Liver (tissue), 9 donors: Measurements from ENCODE around the gene MMS19. TPM values are rescaled to one million over a fixed set of nuclear protein-coding genes. Genes with fewer than 3 reads are reported as not detected.

Source experiments
- DNase-seq: peaks from one replicate; pipeline ENCODE4 v3.0.0-alpha.2; 2017; ENCODE audit warnings: low spot score
- H3K27ac ChIP-seq, 2 donors: one replicate each; pipeline ENCODE4 v1.7.0; 2013; ENCODE audit warnings: inconsistent platforms in 2 of 2, low read length in 2 of 2, control low read depth in 1 of 2, low read depth in 1 of 2, mild to moderate bottlenecking in 1 of 2
- H3K27me3 ChIP-seq, 4 donors: one replicate each; pipeline versions ENCODE4 v1.6.1 to v1.7.0; 2013; ENCODE audit warnings: low read length in 3 of 4, inconsistent platforms in 1 of 4, mild to moderate bottlenecking in 1 of 4, moderate library complexity in 1 of 4; ENCODE audit not compliant: control insufficient read depth in 4 of 4, insufficient read depth in 4 of 4
- H3K36me3 ChIP-seq, 4 donors: one replicate each; pipeline versions ENCODE4 v1.6.1 to v1.7.0; 2013; ENCODE audit warnings: low read length in 3 of 4, mild to moderate bottlenecking in 3 of 4, low read depth in 1 of 4, moderate library complexity in 1 of 4; ENCODE audit not compliant: control insufficient read depth in 4 of 4, insufficient read depth in 3 of 4
- H3K4me1 ChIP-seq, 4 donors: one replicate each; pipeline versions ENCODE4 v1.6.1 to v1.7.0; 2013; ENCODE audit warnings: low read length in 3 of 4, mild to moderate bottlenecking in 3 of 4, moderate library complexity in 1 of 4; ENCODE audit not compliant: control insufficient read depth in 4 of 4, insufficient read depth in 4 of 4
- H3K4me3 ChIP-seq, 3 donors: one replicate each; pipeline versions ENCODE4 v1.6.1 to v1.7.0; 2013; ENCODE audit warnings: low read length in 3 of 3, control low read depth in 1 of 3, low read depth in 1 of 3, mild to moderate bottlenecking in 1 of 3
- H3K9ac ChIP-seq, 2 donors: one replicate each; pipeline ENCODE4 v1.7.0; 2013; ENCODE audit warnings: low read length in 2 of 2, mild to moderate bottlenecking in 2 of 2, moderate library complexity in 2 of 2, control low read depth in 1 of 2, low read depth in 1 of 2
- H3K9me3 ChIP-seq, 4 donors: one replicate each; pipeline versions ENCODE4 v1.6.1 to v1.7.0; 2013; ENCODE audit warnings: low read length in 3 of 4; ENCODE audit not compliant: control insufficient read depth in 4 of 4
- EGR1 ChIP-seq, 2 donors: IDR thresholded peaks; 2 replicates each; pipeline ENCODE4 v1.6.1; 2016 to 2018; ENCODE audit warnings: antibody characterized with exemption in 2 of 2, low read depth in 2 of 2
- FOXA1 ChIP-seq: IDR thresholded peaks from 2 replicates; pipeline ENCODE4 v1.6.1; 2016; ENCODE audit warnings: antibody characterized with exemption
- FOXA2 ChIP-seq: IDR thresholded peaks from 2 replicates; pipeline ENCODE4 v1.6.1; 2016; ENCODE audit warnings: antibody characterized with exemption
- GABPA ChIP-seq, 2 donors: IDR thresholded peaks in 1 of 2; conservative IDR thresholded peaks in 1 of 2; 2 replicates each; pipeline ENCODE4 v1.6.1; 2016; ENCODE audit warnings: antibody characterized with exemption in 2 of 2, mild to moderate bottlenecking in 1 of 2, moderate library complexity in 1 of 2
- HNF4A ChIP-seq, 2 donors: conservative IDR thresholded peaks; 2 replicates each; pipeline ENCODE4 v1.6.1; 2016; ENCODE audit warnings: antibody characterized with exemption in 2 of 2, mild to moderate bottlenecking in 2 of 2
- JUND ChIP-seq, 2 donors: IDR thresholded peaks; 2 replicates each; pipeline ENCODE4 v1.6.1; 2016; ENCODE audit warnings: antibody characterized with exemption in 2 of 2
- NR2F2 ChIP-seq: IDR thresholded peaks from 2 replicates; pipeline ENCODE4 v1.6.1; 2016; ENCODE audit warnings: antibody characterized with exemption
- RAD21 ChIP-seq, 2 donors: IDR thresholded peaks; 2 replicates each; pipeline ENCODE4 v1.6.1; 2016; ENCODE audit warnings: antibody characterized with exemption in 2 of 2, mild to moderate bottlenecking in 2 of 2
- RXRA ChIP-seq, 2 donors: IDR thresholded peaks; 2 replicates each; pipeline ENCODE4 v1.6.1; 2017 to 2018; ENCODE audit warnings: antibody characterized with exemption in 2 of 2, mild to moderate bottlenecking in 1 of 2
- YY1 ChIP-seq: IDR thresholded peaks from 2 replicates; pipeline ENCODE4 v1.6.1; 2016; ENCODE audit warnings: antibody characterized with exemption, mild to moderate bottlenecking
- WGBS: extraction: QIAGEN DNeasy Blood & Tissue Kit; methylation state at CpG from one replicate; pipeline ENCODE4 v1.1.7; 2013; 5-methylcytosine and 5-hydroxymethylcytosine counted together
- polyA plus RNA-seq, 2 donors: library from polyadenylated mRNA; stranded (reverse) in 1 of 2; unstranded in 1 of 2; fragments of 200-250 nt in 1 of 2; fragments of >200 nt in 1 of 2; fragmentation: Nextera tagmentation in 1 of 2; extraction: Ambion mirVana in 1 of 2; gene quantifications; one replicate each; pipeline versions ENCODE4 v1.2.1 to v1.2.3, GENCODE V29; 2013 to 2015
- total RNA-seq, 2 donors: library from RNA; depleted of rRNA; stranded (reverse); fragments of >200 nt; gene quantifications; one replicate each; pipeline ENCODE4 v1.2.3, GENCODE V29; 2014
- TF ChIP-seq, protein P1 (sequence below): IDR thresholded peaks from 2 replicates; pipeline ENCODE4 v1.6.1; 2016; ENCODE audit warnings: antibody characterized with exemption
- TF ChIP-seq, protein P2 (sequence below): IDR thresholded peaks from 2 replicates; pipeline ENCODE4 v1.6.1; 2016; ENCODE audit warnings: antibody characterized with exemption, mild to moderate bottlenecking
- TF ChIP-seq, protein P3 (sequence below): IDR thresholded peaks from 2 replicates; pipeline ENCODE4 v1.6.1; 2016; ENCODE audit warnings: antibody characterized with exemption
- TF ChIP-seq, protein P4 (sequence below): IDR thresholded peaks from 2 replicates; pipeline ENCODE4 v1.6.1; 2016; ENCODE audit warnings: antibody characterized with exemption
- donor health status: healthy.
- donor health status: healthy.
- donor health status: healthy.
- donor health status: healthy.
- donor health status: healthy.

The MMS19 gene
- total and polyA plus RNA-seq, 4 donors, result 15.0 to 29.1 (median 24.1) TPM

DNA sequence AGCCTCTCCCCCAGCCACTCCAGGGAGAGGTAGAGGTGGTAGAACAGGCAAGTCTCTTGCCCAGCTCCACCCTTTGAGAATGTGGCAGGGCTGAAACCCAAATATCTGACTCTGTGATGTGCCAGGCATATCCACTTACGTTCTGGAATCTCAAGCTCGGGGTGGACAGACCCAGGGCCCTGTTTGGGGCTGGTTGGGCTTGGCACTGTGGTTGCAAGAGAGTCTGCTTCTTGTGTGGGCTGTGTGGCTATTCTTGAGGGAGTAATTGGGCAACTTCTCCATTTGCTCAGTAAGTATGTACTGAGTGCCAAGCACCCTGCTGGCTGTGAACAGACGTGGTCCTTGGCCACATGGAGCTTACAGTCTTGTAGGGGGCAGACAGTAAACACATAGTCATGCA is 5.2 kb upstream of the MMS19 start (continued):
- TF ChIP-seq EGR1 (IDR thresholded peaks at IDR 0.05; ENCODE audit: low read depth in 2 of 2), result no peak
- TF ChIP-seq FOXA1, result no peak

DNA sequence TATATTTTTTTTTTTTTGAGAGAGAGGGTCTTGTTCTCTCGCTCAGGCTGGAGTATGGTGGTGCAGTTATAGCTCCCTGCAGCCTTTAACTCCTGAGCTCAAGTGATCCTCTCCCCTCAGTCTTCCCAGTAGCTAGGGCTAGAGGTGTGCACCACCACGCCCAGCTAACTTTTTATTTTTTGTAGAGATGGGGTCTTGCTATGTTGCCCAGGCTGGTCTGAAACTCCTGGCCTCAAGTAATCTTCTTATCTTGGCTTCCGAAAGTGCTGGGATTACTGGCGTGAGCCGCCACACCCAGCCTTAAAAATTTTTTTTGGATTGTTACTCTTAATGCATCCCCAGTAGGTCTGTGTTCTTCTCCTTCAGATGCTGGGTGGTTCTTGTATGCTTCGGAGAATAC is 4.7 kb upstream of the MMS19 start:
- TF ChIP-seq HNF4A (conservative IDR thresholded peaks at IDR 0.05) (no peak), RAD21 (IDR thresholded peaks at IDR 0.05) (no peak), FOXA2 (no peak), YY1 (no peak), JUND (IDR thresholded peaks at IDR 0.05) (no peak), NR2F2 (no peak), EGR1 (IDR thresholded peaks at IDR 0.05; ENCODE audit: low read depth in 2 of 2) (no peak), GABPA (IDR thresholded peaks at IDR 0.05 in 1 of 2, conservative IDR thresholded peaks at IDR 0.05 in 1 of 2) (no peak), RXRA (IDR thresholded peaks at IDR 0.05) (no peak)
- TF ChIP-seq, protein P1, sequence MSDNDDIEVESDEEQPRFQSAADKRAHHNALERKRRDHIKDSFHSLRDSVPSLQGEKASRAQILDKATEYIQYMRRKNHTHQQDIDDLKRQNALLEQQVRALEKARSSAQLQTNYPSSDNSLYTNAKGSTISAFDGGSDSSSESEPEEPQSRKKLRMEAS, result no peak
- TF ChIP-seq, protein P2, sequence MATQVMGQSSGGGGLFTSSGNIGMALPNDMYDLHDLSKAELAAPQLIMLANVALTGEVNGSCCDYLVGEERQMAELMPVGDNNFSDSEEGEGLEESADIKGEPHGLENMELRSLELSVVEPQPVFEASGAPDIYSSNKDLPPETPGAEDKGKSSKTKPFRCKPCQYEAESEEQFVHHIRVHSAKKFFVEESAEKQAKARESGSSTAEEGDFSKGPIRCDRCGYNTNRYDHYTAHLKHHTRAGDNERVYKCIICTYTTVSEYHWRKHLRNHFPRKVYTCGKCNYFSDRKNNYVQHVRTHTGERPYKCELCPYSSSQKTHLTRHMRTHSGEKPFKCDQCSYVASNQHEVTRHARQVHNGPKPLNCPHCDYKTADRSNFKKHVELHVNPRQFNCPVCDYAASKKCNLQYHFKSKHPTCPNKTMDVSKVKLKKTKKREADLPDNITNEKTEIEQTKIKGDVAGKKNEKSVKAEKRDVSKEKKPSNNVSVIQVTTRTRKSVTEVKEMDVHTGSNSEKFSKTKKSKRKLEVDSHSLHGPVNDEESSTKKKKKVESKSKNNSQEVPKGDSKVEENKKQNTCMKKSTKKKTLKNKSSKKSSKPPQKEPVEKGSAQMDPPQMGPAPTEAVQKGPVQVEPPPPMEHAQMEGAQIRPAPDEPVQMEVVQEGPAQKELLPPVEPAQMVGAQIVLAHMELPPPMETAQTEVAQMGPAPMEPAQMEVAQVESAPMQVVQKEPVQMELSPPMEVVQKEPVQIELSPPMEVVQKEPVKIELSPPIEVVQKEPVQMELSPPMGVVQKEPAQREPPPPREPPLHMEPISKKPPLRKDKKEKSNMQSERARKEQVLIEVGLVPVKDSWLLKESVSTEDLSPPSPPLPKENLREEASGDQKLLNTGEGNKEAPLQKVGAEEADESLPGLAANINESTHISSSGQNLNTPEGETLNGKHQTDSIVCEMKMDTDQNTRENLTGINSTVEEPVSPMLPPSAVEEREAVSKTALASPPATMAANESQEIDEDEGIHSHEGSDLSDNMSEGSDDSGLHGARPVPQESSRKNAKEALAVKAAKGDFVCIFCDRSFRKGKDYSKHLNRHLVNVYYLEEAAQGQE, result no peak
- TF ChIP-seq, protein P3, sequence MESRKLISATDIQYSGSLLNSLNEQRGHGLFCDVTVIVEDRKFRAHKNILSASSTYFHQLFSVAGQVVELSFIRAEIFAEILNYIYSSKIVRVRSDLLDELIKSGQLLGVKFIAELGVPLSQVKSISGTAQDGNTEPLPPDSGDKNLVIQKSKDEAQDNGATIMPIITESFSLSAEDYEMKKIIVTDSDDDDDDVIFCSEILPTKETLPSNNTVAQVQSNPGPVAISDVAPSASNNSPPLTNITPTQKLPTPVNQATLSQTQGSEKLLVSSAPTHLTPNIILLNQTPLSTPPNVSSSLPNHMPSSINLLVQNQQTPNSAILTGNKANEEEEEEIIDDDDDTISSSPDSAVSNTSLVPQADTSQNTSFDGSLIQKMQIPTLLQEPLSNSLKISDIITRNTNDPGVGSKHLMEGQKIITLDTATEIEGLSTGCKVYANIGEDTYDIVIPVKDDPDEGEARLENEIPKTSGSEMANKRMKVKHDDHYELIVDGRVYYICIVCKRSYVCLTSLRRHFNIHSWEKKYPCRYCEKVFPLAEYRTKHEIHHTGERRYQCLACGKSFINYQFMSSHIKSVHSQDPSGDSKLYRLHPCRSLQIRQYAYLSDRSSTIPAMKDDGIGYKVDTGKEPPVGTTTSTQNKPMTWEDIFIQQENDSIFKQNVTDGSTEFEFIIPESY, result no peak
- H3K27ac ChIP-seq, result no peak overlapping the region
- H3K27me3 ChIP-seq, result no peaks in the 10 kb centered on the region
- no peak overlapping the region for H3K4me3 ChIP-seq
- H3K9ac ChIP-seq, result no peak overlapping the region
- no peaks in the 10 kb centered on the region for H3K9me3 ChIP-seq
- WGBS, result 95% methylated on average over 6 of the region's 6 CpGs
- DNase-seq, result no peak
- no peaks in the 10 kb centered on the region for H3K36me3 ChIP-seq
- peaks cover 0 to 11% (median 6%) of the 10 kb centered on the region in 4 donors for H3K4me1 ChIP-seq

DNA sequence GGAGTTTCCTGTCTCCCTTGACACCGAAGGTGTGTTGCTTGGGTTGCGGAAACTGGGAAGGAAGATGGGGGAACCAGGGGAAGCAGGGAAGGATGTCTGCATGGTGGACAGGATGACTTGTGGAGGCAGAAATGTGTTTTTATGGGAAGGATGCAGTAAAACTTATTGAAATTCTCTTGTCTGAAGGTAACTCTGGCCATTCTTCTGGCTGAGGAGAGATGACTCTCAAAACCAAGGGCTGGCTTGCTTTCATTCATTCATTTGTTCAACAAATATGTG is 2.0 kb upstream of the MMS19 start:
- no peaks in the 10 kb centered on the region for H3K36me3 ChIP-seq
- DNase-seq, result no peak
- no peak overlapping the region for H3K27ac ChIP-seq
- H3K9ac ChIP-seq, result no peak overlapping the region
- no peaks in the 10 kb centered on the region for H3K9me3 ChIP-seq
- H3K4me1 ChIP-seq, result peaks cover 0 to 22% (median 15%) of the 10 kb centered on the region in 4 donors
- H3K4me3 ChIP-seq, result no peak overlapping the region
- TF ChIP-seq, protein P4, sequence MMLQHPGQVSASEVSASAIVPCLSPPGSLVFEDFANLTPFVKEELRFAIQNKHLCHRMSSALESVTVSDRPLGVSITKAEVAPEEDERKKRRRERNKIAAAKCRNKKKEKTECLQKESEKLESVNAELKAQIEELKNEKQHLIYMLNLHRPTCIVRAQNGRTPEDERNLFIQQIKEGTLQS, result no peak
- no peak for TF ChIP-seq YY1
- TF ChIP-seq NR2F2, result peak; percentile 20
- no peak for TF ChIP-seq JUND (IDR thresholded peaks at IDR 0.05)
- no peaks in the 10 kb centered on the region for H3K27me3 ChIP-seq
- 84% methylated on average over 2 of the region's 2 CpGs for WGBS
